ENCODE data around the gene CITED2.
A peak's percentile ranks its signal among the peaks of the same experiment; 100 is the strongest.
"Not testable (repeated sequence)": the region's sequence is repeated elsewhere in the genome, so short reads cannot be mapped to it uniquely, and the experiment has no call there.

Gene CITED2
- 172 to 214 reads per million in 2 donors for total RNA-seq

GRCh38 chr6:139374357-139375225 lies at the start of gene CITED2:
CITED2 (minus strand) TSS chr6:139374648; CDS start chr6:139373944, 704 bp downstream.
- DNase-seq = peak; percentile 82 to 96 (median 89)

GRCh38 chr6:139423037-139423703 lies 48.7 kb upstream of the CITED2 start:
- DNase-seq = no peak

DNA sequence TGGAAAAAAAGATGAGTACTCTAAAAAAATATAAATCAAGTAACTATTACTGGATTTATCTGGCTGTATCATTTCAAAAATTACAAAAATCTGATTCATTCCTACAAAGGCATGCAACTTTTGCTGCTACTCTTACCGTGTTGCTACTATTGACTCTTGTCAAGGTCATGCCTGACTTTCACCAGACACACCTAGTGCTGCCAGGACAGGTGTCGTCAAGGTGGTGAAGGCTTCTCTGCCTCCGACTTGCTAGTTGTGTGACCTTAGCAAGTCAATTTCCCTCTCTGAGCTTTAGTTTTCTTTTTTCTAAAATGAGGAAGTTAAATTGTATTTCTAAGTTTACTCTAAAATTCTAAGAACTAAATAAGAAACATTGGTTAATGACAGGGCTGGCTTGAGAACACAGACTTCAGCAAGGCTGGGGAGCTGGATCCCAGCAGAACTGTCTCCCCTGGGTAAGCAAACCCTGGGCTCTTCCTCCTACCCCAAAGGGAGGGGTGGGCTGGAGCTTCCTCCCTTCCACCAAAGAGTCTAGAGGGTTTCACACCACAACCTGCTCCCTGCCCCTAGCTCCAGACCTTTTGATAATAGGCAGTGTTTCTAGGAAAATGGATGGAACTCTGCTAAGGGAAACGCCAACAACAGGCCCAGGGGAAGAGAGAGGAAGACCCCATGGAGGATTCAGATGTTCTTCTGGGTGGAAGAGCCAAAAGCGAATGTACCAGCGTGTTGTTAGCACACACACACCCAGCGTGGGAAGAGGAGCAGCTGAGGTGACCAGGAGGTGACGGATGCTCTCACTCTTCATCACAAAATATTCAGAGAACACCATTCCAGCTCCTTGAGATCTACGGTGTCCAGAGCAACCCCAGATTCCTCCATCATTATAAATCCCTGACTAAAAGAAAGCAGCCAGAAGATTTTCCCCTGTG lies 47.9 kb upstream of the CITED2 start:
- DNase-seq = no peak

GRCh38 chr6:139418481-139419132 lies 44.2 kb upstream of the CITED2 start:
- no peak for DNase-seq

DNA sequence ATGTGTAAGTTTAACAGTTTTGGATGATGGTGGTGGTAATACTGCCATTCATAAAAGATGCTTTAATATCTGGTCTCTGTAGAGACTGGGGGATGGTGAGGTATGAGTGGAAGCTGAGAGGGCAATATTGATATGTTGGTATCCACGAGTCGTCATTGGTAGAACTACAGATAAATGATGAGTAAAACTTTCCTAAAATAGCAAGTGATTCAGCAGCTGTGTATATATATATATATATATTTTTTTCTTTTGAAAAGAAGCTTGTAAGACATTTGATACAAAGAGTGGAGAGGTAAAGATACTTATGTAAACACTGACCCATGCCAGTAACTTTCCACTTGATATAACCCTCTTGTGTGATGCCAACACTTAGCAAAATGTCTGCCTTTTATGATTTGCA lies 41.7 kb upstream of the CITED2 start:
- no peak for DNase-seq

DNA sequence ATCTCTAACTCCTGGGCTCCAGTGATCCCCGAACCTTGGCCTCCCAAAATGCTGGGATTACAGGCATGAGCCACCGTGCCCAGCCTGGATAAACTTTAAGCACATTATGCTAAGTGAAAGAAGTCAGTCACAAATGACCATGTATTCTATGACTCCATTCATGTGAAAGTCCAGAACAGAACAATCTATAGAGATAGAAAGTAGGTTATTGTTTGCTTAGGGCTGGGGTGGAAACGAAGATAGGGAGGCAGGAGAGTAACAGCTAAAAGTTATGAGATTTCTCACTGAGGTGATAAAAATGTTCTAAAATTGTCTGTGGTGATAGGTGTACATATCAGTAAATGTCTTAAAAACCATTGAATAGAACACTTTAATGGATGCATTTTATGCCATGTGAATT lies 40.9 kb upstream of the CITED2 start:
- DNase-seq = no peak

DNA sequence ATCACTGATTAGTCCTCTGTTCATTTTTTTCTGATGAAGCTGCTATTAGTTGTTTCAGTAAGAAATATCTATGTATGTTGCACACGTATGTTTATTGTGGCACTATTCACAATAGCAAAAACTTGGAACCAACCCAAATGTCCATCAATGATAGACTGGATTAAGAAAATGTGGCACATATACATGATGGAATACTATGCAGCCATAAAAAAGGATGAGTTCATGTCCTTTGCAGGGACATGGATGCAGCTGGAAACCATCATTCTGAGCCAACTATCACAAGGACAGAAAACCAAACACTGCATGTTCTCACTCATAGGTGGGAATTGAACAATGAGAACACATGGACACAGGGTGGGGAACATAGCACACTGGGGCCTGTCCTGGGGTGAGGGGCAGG lies 37.7 kb upstream of the CITED2 start:
- not testable (repeated sequence) for DNase-seq

DNA sequence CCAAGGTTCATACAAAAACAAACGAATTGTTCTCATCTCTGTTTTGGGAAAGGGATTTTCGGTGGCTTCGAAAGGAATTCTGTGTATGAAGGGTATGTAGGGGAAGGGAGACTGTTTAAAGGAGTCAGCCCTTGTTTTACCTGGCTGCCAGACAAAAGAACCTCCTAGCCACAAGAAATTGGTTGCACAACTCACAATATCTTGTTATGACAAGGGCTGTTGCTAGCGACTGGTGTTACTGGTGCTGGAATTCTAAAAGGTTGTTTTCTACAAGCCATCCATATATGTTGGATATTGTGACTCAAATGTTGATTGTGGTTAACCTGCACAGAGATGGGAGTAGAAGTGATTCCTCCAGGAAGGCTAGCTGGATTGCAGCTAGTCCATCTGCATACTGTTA lies 34.6 kb upstream of the CITED2 start:
- no peak for DNase-seq

DNA sequence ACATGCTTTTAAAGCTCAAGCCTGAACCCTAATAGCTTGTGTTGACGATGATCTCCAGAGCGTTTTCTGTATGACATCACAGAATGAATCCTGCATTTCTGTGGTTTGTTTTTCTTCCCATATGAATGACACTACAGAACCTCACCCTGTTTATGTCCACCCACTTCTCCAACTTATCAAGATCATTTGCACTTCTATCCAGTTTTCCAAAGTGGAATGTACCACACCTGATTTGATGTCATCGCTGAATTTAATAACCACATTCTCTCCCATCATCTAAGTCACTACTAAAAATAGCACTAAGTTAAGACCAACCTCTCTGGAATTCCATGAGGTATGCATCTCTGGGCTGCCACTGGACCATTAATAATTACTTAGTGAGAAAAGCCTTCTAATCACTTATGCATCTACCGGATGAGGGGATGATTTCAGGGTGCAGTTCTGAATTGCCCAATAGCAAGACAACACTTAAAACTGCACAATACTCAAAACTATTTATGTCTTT lies 33.3 kb upstream of the CITED2 start:
- no peak for DNase-seq

- DNase-seq = no peak
Measured at GRCh38 chr6:139406577-139407343, 32.3 kb upstream of the CITED2 start.

DNA sequence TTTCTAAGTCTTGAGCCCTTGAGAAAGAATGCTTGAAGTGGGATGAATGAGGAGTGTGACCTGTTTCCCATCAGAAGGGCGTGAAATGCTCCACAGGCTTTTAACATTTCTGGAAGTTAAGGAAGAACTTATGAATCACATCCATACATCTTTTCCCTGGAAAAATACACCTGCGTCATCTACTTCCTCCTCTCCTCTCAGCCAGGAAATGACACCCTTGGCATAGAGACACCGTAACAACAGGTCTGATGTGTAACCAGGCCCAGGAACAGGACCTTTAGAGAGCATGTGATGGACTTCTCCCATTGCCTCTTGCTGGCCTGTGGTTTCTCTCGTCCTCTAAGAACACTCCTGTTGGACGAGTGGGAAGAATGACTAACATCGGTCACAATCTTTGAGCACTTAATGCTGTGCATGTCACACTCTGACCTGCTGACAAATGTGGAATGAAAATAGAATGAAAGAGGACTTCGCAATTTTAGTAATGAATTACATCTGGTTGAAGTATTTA lies 28.5 kb upstream of the CITED2 start:
- DNase-seq = no peak

- DNase-seq = no peak
Measured at GRCh38 chr6:139398658-139399057, 24.2 kb upstream of the CITED2 start.

- no peak for DNase-seq
Measured at GRCh38 chr6:139395891-139396301, 21.4 kb upstream of the CITED2 start.

GRCh38 chr6:139395371-139395770 lies 20.9 kb upstream of the CITED2 start:
- no peak for DNase-seq

- no peak for DNase-seq
Measured at GRCh38 chr6:139394027-139394649, 19.7 kb upstream of the CITED2 start.

- peak in 1 of 5 experiments; percentile 44 for DNase-seq
Measured at GRCh38 chr6:139392794-139393193, 18.3 kb upstream of the CITED2 start.

DNA sequence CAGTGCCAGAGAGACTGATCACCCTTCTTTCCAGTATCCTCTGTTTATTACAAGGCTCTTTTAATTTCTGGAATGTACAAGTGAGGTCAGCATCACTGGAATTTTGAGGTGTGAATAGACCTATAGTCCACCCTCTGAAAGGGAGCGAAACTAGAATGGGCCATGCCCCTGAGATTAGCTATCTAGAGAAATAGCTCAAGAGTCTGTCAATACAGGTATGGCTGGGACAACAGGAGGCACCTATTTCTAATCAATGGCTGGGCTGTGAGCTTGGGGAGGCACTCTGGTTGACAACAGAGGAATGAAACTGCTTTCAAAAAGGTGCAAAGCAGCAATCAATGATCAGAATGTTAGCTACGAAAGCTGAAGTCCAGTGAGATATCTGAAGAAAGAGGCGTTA lies 17.3 kb upstream of the CITED2 start:
- no peak for DNase-seq

GRCh38 chr6:139390447-139390846 lies 16.0 kb upstream of the CITED2 start:
- DNase-seq = no peak

GRCh38 chr6:139388384-139388783 lies 13.9 kb upstream of the CITED2 start:
- no peak for DNase-seq

GRCh38 chr6:139386404-139386803 lies 12.0 kb upstream of the CITED2 start:
- no peak for DNase-seq
